HL-60 (cell line): Measurements from ENCODE around the gene TSPEAR.
"Not testable (repeated sequence)": the region's sequence is repeated elsewhere in the genome, so short reads cannot be mapped to it uniquely, and the experiment has no call there.

Experiments used
- DNase-seq, 2 experiments: peaks; one replicate each; pipeline ENCODE4 v3.0.0-alpha.2; 2010 to 2020; ENCODE audit warnings: low read depth in 1 of 2, low spot score in 1 of 2
- H3K27ac ChIP-seq: fragments of 250-450 bp; sonication (Bioruptor Pico); replicated peaks from 2 replicates; pipeline ENCODE4 v1.5.1; 2020; ENCODE audit warnings: mild to moderate bottlenecking, moderate library complexity
- H3K27me3 ChIP-seq: fragments of 250-450 bp; sonication (Bioruptor Pico); 2 replicates; pipeline ENCODE4 v1.5.1; 2021; ENCODE audit warnings: mild to moderate bottlenecking, moderate library complexity; ENCODE audit not compliant: insufficient read depth, poor library complexity, severe bottlenecking
- H3K4me3 ChIP-seq: replicated peaks from 2 replicates; pipeline ENCODE4 v1.5.1; 2011; ENCODE audit warnings: mild to moderate bottlenecking, control low read depth, low read length; ENCODE audit not compliant: insufficient read depth
- GABPA ChIP-seq: IDR thresholded peaks from 2 replicates; pipeline ENCODE4 v1.6.1; 2012; ENCODE audit warnings: low read depth
- POLR2AphosphoS5 ChIP-seq: IDR thresholded peaks from 2 replicates; pipeline ENCODE4 v1.6.1; 2012; ENCODE audit warnings: low read depth
- SPI1 ChIP-seq: IDR thresholded peaks from 2 replicates; pipeline ENCODE4 v1.6.1; 2012; ENCODE audit warnings: low read depth, mild to moderate bottlenecking, borderline replicate concordance
- TF ChIP-seq, protein P1 (sequence below): IDR thresholded peaks from one replicate; pipeline ENCODE4 v1.5.1; 2011; ENCODE audit warnings: low read length, control low read depth, inconsistent platforms; ENCODE audit not compliant: insufficient read depth
- TF ChIP-seq, protein P2 (sequence below): IDR thresholded peaks from 2 replicates; pipeline ENCODE4 v1.6.1; 2012; ENCODE audit warnings: low read depth; ENCODE audit not compliant: insufficient replicate concordance

The TSPEAR gene

DNA sequence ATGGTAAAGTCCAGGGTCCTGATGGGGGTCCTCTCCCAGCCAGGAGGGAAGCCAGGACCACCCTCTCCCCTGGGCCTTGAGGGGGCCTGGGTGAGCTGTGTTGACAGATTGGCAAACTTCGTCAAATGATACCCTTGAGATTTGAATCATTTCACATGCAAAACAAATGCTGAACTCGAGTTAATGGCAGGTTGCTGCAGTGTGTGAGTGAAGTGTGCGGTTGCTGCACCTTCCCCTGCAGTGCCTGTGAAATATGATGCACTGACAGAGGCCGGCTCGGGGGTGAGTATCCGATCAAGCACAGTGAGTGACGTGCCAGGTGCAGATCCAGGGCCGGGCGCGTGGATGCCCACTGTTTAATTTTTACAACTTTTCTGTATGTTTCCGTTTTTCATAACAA lies 23.7 kb downstream of the TSPEAR start:
- DNase-seq = no peak
- TF ChIP-seq POLR2AphosphoS5 (no peak), SPI1 (no peak), GABPA (no peak)
- TF ChIP-seq, protein P1, sequence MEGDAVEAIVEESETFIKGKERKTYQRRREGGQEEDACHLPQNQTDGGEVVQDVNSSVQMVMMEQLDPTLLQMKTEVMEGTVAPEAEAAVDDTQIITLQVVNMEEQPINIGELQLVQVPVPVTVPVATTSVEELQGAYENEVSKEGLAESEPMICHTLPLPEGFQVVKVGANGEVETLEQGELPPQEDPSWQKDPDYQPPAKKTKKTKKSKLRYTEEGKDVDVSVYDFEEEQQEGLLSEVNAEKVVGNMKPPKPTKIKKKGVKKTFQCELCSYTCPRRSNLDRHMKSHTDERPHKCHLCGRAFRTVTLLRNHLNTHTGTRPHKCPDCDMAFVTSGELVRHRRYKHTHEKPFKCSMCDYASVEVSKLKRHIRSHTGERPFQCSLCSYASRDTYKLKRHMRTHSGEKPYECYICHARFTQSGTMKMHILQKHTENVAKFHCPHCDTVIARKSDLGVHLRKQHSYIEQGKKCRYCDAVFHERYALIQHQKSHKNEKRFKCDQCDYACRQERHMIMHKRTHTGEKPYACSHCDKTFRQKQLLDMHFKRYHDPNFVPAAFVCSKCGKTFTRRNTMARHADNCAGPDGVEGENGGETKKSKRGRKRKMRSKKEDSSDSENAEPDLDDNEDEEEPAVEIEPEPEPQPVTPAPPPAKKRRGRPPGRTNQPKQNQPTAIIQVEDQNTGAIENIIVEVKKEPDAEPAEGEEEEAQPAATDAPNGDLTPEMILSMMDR = no peak
- TF ChIP-seq, protein P2, sequence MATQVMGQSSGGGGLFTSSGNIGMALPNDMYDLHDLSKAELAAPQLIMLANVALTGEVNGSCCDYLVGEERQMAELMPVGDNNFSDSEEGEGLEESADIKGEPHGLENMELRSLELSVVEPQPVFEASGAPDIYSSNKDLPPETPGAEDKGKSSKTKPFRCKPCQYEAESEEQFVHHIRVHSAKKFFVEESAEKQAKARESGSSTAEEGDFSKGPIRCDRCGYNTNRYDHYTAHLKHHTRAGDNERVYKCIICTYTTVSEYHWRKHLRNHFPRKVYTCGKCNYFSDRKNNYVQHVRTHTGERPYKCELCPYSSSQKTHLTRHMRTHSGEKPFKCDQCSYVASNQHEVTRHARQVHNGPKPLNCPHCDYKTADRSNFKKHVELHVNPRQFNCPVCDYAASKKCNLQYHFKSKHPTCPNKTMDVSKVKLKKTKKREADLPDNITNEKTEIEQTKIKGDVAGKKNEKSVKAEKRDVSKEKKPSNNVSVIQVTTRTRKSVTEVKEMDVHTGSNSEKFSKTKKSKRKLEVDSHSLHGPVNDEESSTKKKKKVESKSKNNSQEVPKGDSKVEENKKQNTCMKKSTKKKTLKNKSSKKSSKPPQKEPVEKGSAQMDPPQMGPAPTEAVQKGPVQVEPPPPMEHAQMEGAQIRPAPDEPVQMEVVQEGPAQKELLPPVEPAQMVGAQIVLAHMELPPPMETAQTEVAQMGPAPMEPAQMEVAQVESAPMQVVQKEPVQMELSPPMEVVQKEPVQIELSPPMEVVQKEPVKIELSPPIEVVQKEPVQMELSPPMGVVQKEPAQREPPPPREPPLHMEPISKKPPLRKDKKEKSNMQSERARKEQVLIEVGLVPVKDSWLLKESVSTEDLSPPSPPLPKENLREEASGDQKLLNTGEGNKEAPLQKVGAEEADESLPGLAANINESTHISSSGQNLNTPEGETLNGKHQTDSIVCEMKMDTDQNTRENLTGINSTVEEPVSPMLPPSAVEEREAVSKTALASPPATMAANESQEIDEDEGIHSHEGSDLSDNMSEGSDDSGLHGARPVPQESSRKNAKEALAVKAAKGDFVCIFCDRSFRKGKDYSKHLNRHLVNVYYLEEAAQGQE = no peak

DNA sequence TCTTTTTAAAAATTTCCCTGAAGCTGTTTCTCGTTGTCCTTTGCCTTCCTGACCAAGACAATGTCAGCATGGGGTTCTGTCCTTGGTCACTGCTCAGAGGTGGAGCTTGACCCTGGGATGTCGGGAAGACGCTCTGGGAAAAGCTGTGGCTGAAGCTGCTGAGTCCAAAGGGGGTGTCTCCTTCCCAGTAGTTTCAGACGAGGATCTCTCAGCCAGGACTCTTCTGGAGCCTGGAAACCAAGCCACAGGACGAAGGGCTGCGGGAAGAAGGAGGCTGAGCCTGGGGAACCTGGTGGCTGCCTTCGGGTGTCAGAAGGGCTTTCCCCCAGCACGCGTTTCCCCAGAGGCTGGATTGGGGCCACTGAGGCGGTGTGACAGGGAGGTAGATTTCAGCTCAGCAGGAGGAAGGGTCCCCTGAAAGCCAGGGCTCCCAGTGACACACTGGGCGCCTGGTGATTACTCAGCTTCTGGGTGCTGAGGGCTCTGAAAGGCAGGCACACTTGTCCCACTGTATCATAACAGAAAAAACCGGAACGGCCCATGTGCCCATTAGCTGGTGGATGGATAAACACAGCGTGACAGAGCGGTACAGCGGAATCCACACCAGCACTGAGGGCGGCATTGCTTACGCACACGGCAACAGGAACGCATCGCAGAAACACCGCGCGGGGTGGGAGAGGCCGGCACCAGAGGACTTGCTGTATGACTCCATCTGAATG lies 24.4 kb downstream of the TSPEAR start:
- H3K27ac ChIP-seq = no peak overlapping the region
- TF ChIP-seq, protein P2 = no peak
- TF ChIP-seq POLR2AphosphoS5 (no peak), SPI1 (no peak), GABPA (no peak)
- TF ChIP-seq, protein P1 = no peak
- no peaks in the 10 kb centered on the region for H3K27me3 ChIP-seq
- DNase-seq = no peak
- no peak overlapping the region for H3K4me3 ChIP-seq

More for the DNA sequence above, 23.7 kb downstream of the TSPEAR start:
- H3K27me3 ChIP-seq = no peaks in the 10 kb centered on the region
- no peak overlapping the region for H3K27ac ChIP-seq
- no peak overlapping the region for H3K4me3 ChIP-seq

DNA sequence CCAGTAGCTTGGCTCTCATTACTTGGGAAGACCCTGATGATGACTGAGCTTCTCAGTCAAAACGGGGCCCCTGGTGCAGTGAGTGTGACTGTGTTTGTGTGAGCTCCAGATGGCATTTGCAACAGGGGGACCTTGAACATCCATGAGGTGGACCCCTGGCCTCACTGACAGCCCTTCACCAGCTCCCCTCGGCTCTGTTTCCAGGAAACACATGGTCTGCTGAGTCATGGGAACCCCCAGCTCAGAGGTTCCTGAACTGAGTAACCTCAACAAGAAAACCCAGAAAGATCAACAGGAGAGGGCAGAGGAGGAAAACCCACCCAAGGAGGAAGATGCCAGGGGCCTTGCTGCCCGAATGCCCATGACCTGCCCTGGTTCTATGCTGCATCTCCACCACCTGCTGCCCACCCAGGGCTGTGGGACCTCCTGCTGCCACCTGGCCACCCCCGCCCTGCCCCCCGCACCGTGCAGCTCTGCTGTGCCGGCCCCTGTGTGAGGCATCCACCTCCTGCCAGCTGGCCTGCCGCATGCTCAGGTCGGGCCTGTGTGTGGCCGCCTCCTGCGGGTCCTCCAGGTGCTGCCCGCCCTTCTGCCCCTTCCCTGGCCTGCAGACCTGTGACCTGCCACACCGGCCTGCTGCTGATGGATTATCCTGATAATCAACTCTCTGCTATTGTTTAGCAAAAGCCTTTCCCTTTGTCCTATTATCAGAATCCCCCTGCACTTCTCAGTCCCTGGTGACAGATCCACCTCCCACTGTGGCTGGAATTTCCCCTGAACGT lies 25.2 kb downstream of the TSPEAR start:
- H3K4me3 ChIP-seq = no peak overlapping the region
- TF ChIP-seq GABPA = no peak
- TF ChIP-seq, protein P1 = no peak
- no peak for TF ChIP-seq SPI1
- TF ChIP-seq, protein P2 = no peak
- no peak for TF ChIP-seq POLR2AphosphoS5
- no peak overlapping the region for H3K27ac ChIP-seq
- no peaks in the 10 kb centered on the region for H3K27me3 ChIP-seq
- DNase-seq = no peak

DNA sequence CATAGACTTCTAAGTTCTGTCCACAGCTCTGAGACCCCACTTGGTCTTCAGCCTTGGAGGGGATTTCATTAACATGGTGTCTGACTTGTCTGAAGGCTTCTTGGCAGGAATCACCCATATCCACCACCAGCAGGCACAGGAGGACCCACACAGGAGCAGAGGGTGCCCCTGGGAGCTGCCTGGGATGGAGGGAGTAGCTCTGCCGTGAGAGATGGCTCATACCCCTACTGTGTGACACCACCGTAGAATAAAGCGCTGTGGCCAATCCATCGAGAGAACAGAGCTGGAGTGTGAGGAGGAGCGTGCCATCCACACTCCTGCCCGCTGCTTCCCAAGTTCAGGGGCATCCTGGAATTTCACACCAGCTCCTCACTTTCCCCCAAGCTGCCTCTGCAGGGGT lies 26.3 kb downstream of the TSPEAR start:
- H3K27me3 ChIP-seq, H3K27ac ChIP-seq, DNase-seq, H3K4me3 ChIP-seq: not testable (repeated sequence)
